Stimulated activated memory B cell treated with anti-CD40 and anti-IgM and Interleukin-4, amounts not matched to agents 10 μg/mL and 1 μg/mL and 100 μg/mL, for 72 hours (primary cell): ENCODE results near the gene ANKRD62.
"Not testable (repeated sequence)": the region's sequence is repeated elsewhere in the genome, so short reads cannot be mapped to it uniquely, and the experiment has no call there.

Experiments
- ATAC-seq: fragments of 150-1000 bp; cut with Tn5 transposase; 2 replicates; pipeline ENCODE4 v1.10.0; 2021
- H3K27ac Mint-ChIP-seq: one replicate; pipeline ENCODE4 v1.8.0; 2022; ENCODE audit warnings: mild to moderate bottlenecking, mixed read lengths
- H3K27me3 Mint-ChIP-seq: one replicate; pipeline ENCODE4 v1.8.0; 2022; ENCODE audit warnings: mixed read lengths
- H3K36me3 Mint-ChIP-seq: one replicate; pipeline ENCODE4 v1.8.0; 2022; ENCODE audit warnings: mixed read lengths
- H3K4me1 Mint-ChIP-seq: one replicate; pipeline ENCODE4 v1.8.0; 2022; ENCODE audit warnings: mixed read lengths
- H3K4me3 Mint-ChIP-seq: one replicate; pipeline ENCODE4 v1.8.0; 2022; ENCODE audit warnings: mild to moderate bottlenecking, moderate library complexity, mixed read lengths
- H3K9me3 Mint-ChIP-seq: one replicate; pipeline ENCODE4 v1.8.0; 2022; ENCODE audit warnings: mixed read lengths

ANKRD62 gene

DNA sequence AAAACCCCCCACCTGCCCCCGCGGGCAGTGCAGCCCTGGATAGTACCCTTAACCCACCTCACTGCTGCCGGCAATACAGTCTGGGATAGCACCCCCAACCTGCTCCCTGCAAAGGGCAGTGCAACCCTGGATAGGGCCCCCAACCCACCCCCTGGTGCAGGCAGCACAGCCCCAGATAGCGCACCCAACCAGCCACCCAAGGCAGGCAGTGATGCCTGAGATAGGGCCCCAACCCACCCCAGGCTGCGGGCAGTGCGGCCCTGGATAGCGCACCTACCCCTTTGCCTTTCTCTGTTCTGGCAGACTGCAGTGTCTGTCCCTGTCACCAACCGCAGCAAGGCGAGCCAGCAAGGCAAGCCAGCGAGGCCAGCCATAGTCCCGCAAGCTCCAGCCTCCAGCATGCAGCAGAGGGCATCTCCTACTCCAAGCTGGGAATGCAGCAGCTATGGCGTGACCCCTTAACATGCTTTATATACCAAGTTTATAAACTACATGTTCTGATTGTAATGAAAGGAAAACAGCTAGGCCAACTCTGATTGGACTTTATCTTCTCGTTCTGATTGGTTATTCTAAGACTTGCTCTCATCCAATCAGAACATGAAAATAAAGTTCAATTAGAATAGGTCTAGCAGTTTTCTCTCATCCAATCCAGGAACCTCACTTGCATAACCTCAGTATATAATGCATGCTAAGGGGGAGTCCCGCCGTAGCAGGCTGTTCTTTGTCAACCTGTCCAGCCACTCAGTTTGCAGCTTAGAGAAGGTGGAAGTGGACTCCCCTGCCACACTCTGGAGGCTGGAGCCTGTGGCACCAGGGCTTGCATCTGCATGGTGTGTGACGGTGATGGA, 34.1 kb upstream of the ANKRD62 start:
- ATAC-seq, result peak; percentile 31
- no peak overlapping the region for H3K4me3 Mint-ChIP-seq
- H3K9me3 Mint-ChIP-seq, result no peaks in the 10 kb centered on the region
- H3K4me1 Mint-ChIP-seq, result peaks cover 8% of the 10 kb centered on the region
- no peaks in the 10 kb centered on the region for H3K36me3 Mint-ChIP-seq
- H3K27me3 Mint-ChIP-seq, result no peaks in the 10 kb centered on the region
- no peak overlapping the region for H3K27ac Mint-ChIP-seq

DNA sequence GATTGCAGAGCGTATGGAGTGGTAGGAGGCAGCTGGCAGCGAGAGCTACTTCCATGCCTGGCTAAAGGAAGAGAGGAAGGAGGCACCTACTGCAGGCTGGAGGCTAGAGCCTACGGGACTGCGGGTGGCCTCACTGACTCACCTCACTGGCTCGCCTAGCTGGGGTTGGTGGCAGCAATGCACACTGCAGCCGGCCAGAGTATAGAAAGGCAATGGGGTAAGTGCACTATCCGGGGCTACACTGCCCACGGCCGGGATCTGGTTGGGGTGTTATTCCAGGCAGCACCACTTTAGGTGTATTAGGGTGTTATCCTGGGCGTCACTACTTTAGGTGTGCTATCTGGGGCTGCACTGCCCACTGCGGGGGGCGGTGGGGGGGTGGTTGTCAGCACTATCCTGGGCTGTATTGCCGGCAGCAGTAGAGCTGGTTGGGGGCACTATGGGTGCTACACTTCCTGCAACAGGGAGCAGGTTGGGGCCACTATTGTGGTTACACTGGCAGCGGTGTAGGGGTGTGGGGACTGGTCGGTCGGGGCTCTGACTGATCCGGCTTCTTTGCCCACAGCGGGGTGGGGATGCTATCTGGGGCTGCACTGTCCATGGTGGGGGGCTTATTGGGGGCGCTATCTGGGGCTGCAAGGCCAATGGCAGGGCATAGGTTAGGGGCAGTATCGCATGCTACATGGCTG, 33.3 kb upstream of the ANKRD62 start:
- ATAC-seq, result peak; percentile 13
- H3K9me3 Mint-ChIP-seq, result no peaks in the 10 kb centered on the region
- no peaks in the 10 kb centered on the region for H3K27me3 Mint-ChIP-seq
- no peaks in the 10 kb centered on the region for H3K36me3 Mint-ChIP-seq
- H3K4me3 Mint-ChIP-seq, result no peak overlapping the region
- peaks cover 8% of the 10 kb centered on the region for H3K4me1 Mint-ChIP-seq
- no peak overlapping the region for H3K27ac Mint-ChIP-seq

DNA sequence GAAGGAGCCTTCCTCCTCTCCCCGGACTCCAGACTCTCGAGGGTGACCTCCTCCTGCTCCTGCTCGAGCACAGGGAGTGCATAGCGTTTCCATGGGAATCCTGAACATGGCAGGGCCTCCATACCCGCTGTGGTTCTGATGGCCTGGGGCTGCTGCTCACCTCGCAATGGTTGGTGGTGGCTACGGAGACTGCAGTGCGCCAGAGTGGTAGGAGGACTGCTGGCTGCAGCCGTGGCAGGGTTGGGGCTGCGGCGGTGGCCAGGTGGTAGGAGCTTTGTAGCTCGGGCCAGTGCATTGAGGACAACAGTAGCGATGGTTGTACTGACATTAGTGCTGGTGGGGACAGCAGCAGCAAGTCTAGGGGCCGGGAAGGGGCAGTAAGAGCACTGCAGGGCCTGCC, 32.0 kb upstream of the ANKRD62 start:
- no peaks in the 10 kb centered on the region for H3K27me3 Mint-ChIP-seq
- H3K4me3 Mint-ChIP-seq, result no peak overlapping the region
- H3K9me3 Mint-ChIP-seq, result no peaks in the 10 kb centered on the region
- H3K4me1 Mint-ChIP-seq, result peaks cover 8% of the 10 kb centered on the region
- no peaks in the 10 kb centered on the region for H3K36me3 Mint-ChIP-seq
- no peak overlapping the region for H3K27ac Mint-ChIP-seq
- ATAC-seq, result no peak

DNA sequence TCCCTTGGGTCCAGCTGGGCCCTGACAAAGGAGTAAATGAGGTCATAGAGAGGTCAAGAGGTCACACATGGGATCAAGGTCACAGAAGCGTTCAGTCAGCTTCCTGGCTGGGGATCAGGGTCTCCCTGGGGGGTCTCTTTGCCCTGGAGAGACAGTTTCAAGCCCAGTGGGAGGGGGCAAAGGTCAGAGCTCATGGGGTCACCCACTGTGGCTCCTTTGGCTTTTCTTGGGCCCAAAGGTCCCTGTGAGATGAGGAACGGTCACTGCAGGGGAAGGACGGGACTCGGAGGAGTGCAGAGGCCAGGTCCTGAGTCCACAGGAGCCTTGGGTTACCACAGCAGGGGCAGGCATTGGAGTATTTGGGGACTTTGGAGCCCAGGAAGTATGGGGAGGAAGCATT, 30.7 kb upstream of the ANKRD62 start:
- Mint-ChIP-seq H3K27ac (peak overlapping the region; percentile 36), H3K27me3 (no peaks in the 10 kb centered on the region), H3K4me1 (peaks cover 8% of the 10 kb centered on the region), H3K9me3 (no peaks in the 10 kb centered on the region), H3K4me3 (no peak overlapping the region), H3K36me3 (no peaks in the 10 kb centered on the region)
- no peak for ATAC-seq

DNA sequence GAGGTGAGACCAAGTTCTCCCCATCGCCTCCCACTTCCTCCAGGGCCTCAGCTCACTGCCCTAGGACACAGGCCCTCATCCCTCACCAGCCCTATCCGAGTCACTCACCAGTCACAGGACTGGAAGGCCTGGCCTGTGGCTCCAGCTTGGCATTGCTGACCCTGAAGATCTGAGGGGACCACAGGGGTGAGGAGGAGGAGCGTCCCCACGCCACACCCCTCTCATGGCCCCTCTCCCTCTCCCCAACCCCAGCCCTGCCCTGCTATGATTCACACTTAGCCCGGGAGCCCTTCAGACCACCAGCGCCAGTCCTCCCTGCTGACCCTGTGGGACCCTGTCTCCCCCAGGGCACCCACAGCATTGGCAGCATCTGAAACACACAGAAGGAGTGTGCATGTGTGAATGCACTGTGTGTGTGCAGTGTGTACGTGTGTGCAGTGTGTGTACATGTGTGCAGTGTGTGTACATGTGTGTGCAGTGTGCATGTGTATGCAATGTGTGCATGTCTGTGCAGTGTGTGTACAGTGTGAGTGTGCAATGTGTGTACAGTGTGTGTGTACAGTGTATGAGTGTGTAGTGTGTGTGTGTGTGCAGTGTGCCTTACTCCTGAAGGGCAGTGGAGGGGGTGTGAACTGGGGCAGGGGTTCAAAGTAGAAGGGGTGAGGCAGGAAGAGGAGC, 29.4 kb upstream of the ANKRD62 start:
- H3K4me1 Mint-ChIP-seq, result peaks cover 8% of the 10 kb centered on the region
- H3K4me3 Mint-ChIP-seq, result no peak overlapping the region
- H3K27me3 Mint-ChIP-seq, result no peaks in the 10 kb centered on the region
- no peak overlapping the region for H3K27ac Mint-ChIP-seq
- ATAC-seq, result no peak
- H3K9me3 Mint-ChIP-seq, result no peaks in the 10 kb centered on the region
- no peaks in the 10 kb centered on the region for H3K36me3 Mint-ChIP-seq

DNA sequence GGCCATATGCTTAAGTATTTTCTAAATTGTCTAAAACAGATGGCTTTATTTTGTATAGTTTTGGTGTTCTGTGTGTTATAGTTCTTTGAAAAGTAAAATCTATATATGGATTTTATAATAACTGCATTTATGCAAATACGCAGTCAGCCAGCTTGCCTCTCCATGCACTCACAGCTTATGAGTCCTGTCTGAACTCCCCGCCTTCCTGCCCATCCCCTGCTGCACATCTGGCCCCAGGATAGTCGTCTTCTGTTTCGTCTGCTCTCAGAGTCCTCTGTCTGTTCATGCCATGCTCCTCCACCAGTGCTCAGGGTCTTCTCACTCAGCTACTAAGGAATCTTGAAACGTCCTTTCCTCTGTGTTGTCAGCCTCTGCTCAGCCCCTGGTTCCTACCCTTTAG, 28.2 kb upstream of the ANKRD62 start:
- Mint-ChIP-seq H3K9me3 (no peaks in the 10 kb centered on the region), H3K4me1 (no peaks in the 10 kb centered on the region), H3K36me3 (no peaks in the 10 kb centered on the region), H3K27me3 (no peaks in the 10 kb centered on the region), H3K4me3 (no peak overlapping the region), H3K27ac (no peak overlapping the region)
- ATAC-seq, result no peak

DNA sequence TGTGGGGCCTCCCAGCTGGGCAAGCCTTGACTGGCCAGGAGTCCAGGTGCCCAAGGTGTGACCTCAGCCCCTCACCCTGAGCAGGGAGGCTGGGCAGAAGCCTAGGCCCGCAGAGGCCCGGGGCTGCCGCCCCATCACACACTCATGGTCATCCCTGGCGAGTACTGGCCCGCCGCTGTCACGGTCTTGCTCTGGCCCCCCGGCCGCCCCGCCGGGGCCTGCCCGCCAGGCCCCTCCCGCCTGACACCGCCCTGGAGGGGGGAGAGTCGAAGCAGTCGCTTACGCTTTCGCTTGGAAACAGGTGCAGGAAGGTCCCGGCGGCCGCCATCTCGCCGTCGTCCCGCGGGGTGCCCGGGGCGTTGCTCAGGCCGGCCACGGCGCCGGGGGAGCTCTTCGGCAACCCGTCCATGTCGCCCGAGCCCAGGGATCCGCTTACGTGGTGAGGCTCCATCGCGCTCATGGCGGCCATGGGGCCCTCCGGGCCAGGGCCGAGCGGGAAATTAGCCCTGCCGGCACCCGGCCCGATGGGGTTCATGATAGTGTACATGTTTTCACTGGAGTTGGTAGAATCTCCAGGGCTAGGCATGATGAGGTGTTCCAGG, 26.6 kb upstream of the ANKRD62 start:
- H3K36me3 Mint-ChIP-seq, result no peaks in the 10 kb centered on the region
- no peak overlapping the region for H3K4me3 Mint-ChIP-seq
- no peaks in the 10 kb centered on the region for H3K9me3 Mint-ChIP-seq
- no peak overlapping the region for H3K27ac Mint-ChIP-seq
- H3K27me3 Mint-ChIP-seq, result no peaks in the 10 kb centered on the region
- ATAC-seq, result peak; percentile 50
- H3K4me1 Mint-ChIP-seq, result no peaks in the 10 kb centered on the region

DNA sequence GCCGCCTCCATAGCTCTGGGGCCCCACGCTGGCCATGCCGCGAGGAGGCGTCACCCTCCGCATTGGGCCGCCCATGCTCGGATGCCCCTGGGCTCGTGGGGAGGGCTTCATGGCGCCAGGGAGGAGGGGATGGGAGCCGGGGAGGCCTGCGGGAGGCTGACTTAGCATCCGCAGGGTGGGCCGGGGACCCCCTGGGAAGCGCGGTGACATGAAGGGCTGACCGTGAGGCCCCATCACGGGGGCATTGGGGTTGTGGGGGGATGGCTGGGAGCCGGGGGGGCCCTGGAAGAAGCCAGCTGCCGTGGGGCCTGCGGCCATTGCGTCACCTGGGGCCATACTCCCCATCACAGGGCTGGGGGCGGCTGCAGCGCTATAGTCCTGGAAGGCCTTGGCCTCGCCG, 26.0 kb upstream of the ANKRD62 start:
- no peaks in the 10 kb centered on the region for H3K36me3 Mint-ChIP-seq

DNA sequence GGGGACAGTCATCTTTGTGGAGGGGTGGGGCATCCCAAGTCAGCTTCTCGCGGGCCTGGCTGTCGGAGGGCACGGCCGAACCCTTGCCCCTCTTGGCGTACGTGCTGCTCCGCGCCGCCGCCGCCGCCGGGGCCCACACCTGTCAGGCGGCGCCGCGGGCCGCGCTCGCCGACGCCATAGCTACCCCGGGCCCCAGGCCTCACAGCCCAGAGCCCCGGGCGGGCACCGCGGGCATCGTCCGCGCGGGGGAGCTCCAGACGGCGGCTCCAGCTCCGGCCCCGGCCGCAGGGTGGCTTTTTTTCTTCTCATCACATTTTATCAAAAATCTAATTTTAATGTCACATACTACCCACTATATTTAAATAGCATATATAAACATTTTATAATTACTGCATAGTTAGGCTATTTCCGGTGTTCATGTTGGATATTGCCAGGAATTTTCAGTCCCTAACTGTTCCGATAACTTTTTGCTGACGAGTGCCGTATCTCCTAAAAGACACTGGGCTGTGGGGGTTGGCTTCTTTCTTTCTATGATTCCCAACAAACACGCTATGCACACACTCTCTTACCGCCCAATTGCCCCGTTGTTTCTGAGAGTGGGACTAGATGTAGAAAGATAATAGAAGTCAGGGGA, 25.2 kb upstream of the ANKRD62 start:
- not testable (repeated sequence) for H3K4me3 Mint-ChIP-seq, H3K27ac Mint-ChIP-seq

More for the DNA sequence above, 26.0 kb upstream of the ANKRD62 start:
- no peak overlapping the region for H3K4me3 Mint-ChIP-seq
- no peaks in the 10 kb centered on the region for H3K4me1 Mint-ChIP-seq
- ATAC-seq, result peak; percentile 19
- H3K27ac Mint-ChIP-seq, result no peak overlapping the region
- no peaks in the 10 kb centered on the region for H3K27me3 Mint-ChIP-seq
- H3K9me3 Mint-ChIP-seq, result no peaks in the 10 kb centered on the region

DNA sequence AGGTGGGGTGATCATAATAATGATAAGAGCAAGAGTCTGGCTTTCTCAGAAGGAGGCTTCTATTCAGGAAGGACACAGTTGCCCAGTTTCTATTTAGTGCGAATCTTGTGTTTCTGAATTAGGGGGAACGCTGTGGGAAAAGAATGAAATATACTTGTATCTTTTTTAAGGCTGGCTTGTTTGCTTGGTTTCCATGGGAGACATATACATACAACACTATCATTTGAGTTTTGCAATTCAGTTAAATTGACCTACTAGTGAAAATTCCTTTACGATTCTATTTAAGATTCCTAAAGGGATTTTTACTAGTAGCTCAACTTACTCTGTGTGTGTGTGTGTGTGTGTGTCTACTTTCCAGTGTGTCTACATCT, 24.7 kb upstream of the ANKRD62 start:
- Mint-ChIP-seq H3K9me3 (no peaks in the 10 kb centered on the region), H3K4me3 (no peak overlapping the region), H3K27me3 (no peaks in the 10 kb centered on the region), H3K27ac (no peak overlapping the region), H3K36me3 (no peaks in the 10 kb centered on the region), H3K4me1 (no peaks in the 10 kb centered on the region)
- no peak for ATAC-seq

More for the DNA sequence above, 25.2 kb upstream of the ANKRD62 start:
- H3K4me1 Mint-ChIP-seq, H3K27me3 Mint-ChIP-seq, H3K9me3 Mint-ChIP-seq, H3K36me3 Mint-ChIP-seq: not testable (repeated sequence)
- peak; percentile 69 for ATAC-seq

DNA sequence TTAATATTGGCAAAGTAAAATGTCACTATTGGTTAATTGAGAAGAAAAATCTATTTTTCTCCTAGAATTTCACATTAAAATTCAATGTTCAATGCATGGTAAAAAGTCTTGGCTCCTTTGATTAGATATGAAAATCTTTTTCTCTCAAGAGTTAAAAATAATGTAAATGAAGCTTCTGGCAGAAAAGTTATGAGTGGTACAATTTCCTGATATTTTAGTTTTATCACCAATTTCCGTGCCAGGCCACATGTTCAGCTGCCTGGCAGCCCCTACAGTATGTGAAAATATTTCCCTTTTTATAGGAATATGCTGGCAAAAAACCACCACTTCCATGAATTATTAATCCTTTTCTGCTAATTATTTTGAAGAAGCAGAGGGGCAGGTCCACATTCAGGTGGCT, 22.6 kb upstream of the ANKRD62 start:
- not testable (repeated sequence) for H3K4me1 Mint-ChIP-seq, H3K27me3 Mint-ChIP-seq, H3K27ac Mint-ChIP-seq, H3K4me3 Mint-ChIP-seq, H3K36me3 Mint-ChIP-seq, H3K9me3 Mint-ChIP-seq, ATAC-seq

DNA sequence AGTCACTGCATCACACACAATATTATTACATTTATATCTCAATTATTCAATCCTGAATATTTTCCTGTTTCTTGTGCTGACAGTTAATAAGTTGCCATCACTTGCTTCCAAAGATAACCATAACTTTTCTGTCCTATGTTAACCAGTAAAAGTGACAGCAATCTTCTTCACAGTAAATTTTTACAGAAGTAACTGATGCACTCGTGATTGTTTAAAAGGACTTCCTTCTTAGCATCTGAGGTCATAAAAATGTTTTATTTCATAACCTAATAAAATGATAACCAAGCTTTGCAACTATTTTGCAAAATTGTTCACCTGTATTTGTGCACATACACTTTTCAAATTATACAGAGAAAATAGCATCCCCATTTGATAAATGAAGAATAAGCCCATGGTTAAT, 20.6 kb upstream of the ANKRD62 start:
- Mint-ChIP-seq H3K4me3 (no peak overlapping the region), H3K4me1 (no peaks in the 10 kb centered on the region), H3K36me3 (no peaks in the 10 kb centered on the region), H3K27ac (no peak overlapping the region), H3K9me3 (no peaks in the 10 kb centered on the region), H3K27me3 (no peaks in the 10 kb centered on the region)
- no peak for ATAC-seq

DNA sequence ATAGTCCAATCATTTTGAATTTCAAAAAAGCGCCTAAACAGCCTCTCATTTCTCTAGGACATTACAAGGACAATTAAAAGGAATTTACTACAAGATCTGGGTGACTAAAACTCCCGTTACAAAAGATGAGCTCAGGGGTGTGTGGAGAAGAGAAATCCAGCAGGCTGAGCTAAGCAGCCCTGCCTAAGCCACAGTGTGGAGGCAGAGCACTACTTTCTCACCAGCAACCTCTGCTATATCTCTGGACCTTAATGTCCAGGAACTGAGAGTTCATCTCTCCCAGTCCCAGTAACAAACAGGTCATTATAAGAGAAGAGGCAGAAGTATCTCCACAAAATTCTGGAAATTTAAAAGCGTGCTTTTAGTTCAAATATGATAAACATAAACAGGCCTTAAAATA, 18.9 kb upstream of the ANKRD62 start:
- Mint-ChIP-seq H3K27me3 (no peaks in the 10 kb centered on the region), H3K4me3 (no peak overlapping the region), H3K9me3 (no peaks in the 10 kb centered on the region), H3K27ac (no peak overlapping the region), H3K4me1 (no peaks in the 10 kb centered on the region), H3K36me3 (no peaks in the 10 kb centered on the region)
- ATAC-seq, result no peak

DNA sequence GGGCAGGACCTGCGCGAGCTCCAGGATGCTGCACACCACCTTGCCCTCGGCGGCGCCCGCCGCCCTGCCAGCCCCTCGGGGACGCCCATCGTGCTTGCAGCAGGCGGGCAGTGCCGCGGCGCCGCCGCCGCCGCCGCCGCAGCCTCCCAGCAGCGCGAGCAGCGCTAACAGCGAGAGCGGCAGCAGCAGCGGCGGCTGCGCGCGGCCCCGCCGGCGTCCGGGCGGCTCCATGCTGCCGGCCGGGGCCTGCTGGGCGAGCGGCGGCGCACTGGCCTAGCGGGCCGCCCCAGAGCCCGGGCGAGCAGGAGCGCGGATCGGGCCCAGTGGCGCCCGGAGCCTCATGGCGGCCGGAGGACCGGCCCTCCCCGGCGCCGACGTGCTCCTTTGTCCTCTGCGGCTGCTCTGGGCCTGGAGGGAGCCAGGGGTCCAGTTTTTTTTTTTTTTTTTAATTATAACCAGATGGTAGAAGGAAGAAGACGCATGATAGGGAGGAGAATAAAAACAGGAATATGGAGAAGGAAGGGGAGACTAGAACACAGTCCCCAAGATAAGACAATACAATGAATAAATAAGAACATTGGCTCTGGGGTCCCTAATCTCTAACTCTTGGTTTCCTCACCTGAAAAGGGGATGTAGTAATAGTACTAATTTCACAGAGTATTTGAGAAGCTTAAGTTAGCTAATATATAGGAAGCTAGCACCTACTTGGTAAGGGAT, 17.1 kb upstream of the ANKRD62 start:
- Mint-ChIP-seq H3K27me3 (no peaks in the 10 kb centered on the region), H3K9me3 (no peaks in the 10 kb centered on the region), H3K4me3 (peak overlapping the region; percentile 75), H3K36me3 (no peaks in the 10 kb centered on the region), H3K27ac (no peak overlapping the region), H3K4me1 (no peaks in the 10 kb centered on the region)
- ATAC-seq, result peak; percentile 87
